HepG2 (cell line): Measurements from ENCODE around the gene CAPN11. TPM values are rescaled to one million over a fixed set of nuclear protein-coding genes. Genes with fewer than 3 reads are reported as not detected.

Experiments
- DRAP1 ChIP-seq: IDR thresholded peaks from 2 replicates; pipeline ENCODE4 v1.6.1; 2016; ENCODE audit warnings: missing genetic modification reagents, missing compliant biosample characterization
- FOXO4 ChIP-seq: sonication (generic); formaldehyde crosslinking; conservative IDR thresholded peaks from 2 replicates; pipeline ENCODE4 v1.8.1; 2023; ENCODE audit warnings: missing genetic modification reagents
- FOXP1 ChIP-seq, 2 experiments: fragments of 450-650 bp in 1 of 2; IDR thresholded peaks; 2 replicates each; pipeline ENCODE4 v1.6.1; 2017 to 2018; ENCODE audit warnings: antibody characterized with exemption in 1 of 2
- HNRNPUL1 ChIP-seq: fragments of 200-400 bp; formaldehyde crosslinking; IDR thresholded peaks from 2 replicates; pipeline ENCODE4 v1.6.1; 2017; ENCODE audit warnings: low read depth, mild to moderate bottlenecking, low read length, moderate library complexity
- KDM4B ChIP-seq: sonication (generic); formaldehyde crosslinking; IDR thresholded peaks from 2 replicates; pipeline ENCODE4 v1.4.0; 2020; ENCODE audit warnings: missing genetic modification reagents
- KLF12 ChIP-seq: sonication (generic); formaldehyde crosslinking; IDR thresholded peaks from 2 replicates; pipeline ENCODE4 v1.4.0; 2020; ENCODE audit warnings: missing genetic modification reagents, borderline replicate concordance
- NCOA1 ChIP-seq: sonication (generic); formaldehyde crosslinking; IDR thresholded peaks from 2 replicates; pipeline ENCODE4 v1.9.0; 2021; ENCODE audit warnings: missing genetic modification reagents
- NCOA2 ChIP-seq: sonication (generic); formaldehyde crosslinking; IDR thresholded peaks from 2 replicates; pipeline ENCODE4 v1.8.0; 2022; ENCODE audit warnings: inconsistent platforms
- NFIB ChIP-seq: sonication (generic); formaldehyde crosslinking; IDR thresholded peaks from 2 replicates; pipeline ENCODE4 v1.9.0; 2021; ENCODE audit warnings: missing genetic modification reagents, mild to moderate bottlenecking, borderline replicate concordance
- THAP11 ChIP-seq: IDR thresholded peaks from 2 replicates; pipeline ENCODE4 v1.6.1; 2016; ENCODE audit warnings: missing biosample characterization, missing genetic modification reagents
- XBP1 ChIP-seq: sonication (generic); formaldehyde crosslinking; IDR thresholded peaks from 2 replicates; pipeline ENCODE4 v1.5.0; 2020; ENCODE audit warnings: missing genetic modification reagents
- ZBTB40 ChIP-seq, 2 experiments: fragments of 450-650 bp in 1 of 2; sonication (generic) in 1 of 2; formaldehyde crosslinking in 1 of 2; IDR thresholded peaks; 2 replicates each; pipeline versions ENCODE4 v1.6.1 to v1.8.0; 2016 to 2022; ENCODE audit warnings: antibody characterized with exemption in 1 of 2, mild to moderate bottlenecking in 1 of 2, missing genetic modification reagents in 1 of 2
- ZFP62 ChIP-seq: sonication (generic); formaldehyde crosslinking; IDR thresholded peaks from 2 replicates; pipeline ENCODE4 v1.4.0; 2020; ENCODE audit warnings: missing genetic modification reagents
- ZNF160 ChIP-seq: sonication (generic); formaldehyde crosslinking; IDR thresholded peaks from 2 replicates; pipeline ENCODE4 v1.8.0; 2022; ENCODE audit warnings: mild to moderate bottlenecking, inconsistent platforms, missing genetic modification reagents
- ZNF33A ChIP-seq: sonication (generic); formaldehyde crosslinking; IDR thresholded peaks from 2 replicates; pipeline ENCODE4 v1.5.1; 2020; ENCODE audit warnings: missing genetic modification reagents, mild to moderate bottlenecking, moderate library complexity, borderline replicate concordance
- ZNF639 ChIP-seq: conservative IDR thresholded peaks from 2 replicates; pipeline ENCODE4 v1.6.1; 2018; ENCODE audit warnings: missing genetic modification reagents
- ZNF878 ChIP-seq: sonication (generic); formaldehyde crosslinking; IDR thresholded peaks from 2 replicates; pipeline ENCODE4 v1.8.1; 2023; ENCODE audit warnings: mild to moderate bottlenecking, missing genetic modification reagents, moderate library complexity
- polyA plus RNA-seq, 8 experiments: library from polyadenylated mRNA; depleted of rRNA in 3 of 8; stranded (reverse) in 7 of 8; unstranded in 1 of 8; fragments of >200 nt; fragmentation: Illumina TruSeq in 4 of 8; extraction: Trizol in 4 of 8; gene quantifications; 2 replicates each; pipeline versions ENCODE4 v1.2.1 to v1.2.3, GENCODE V29; 2011 to 2016; ENCODE audit warnings: low read depth in 4 of 8, missing spikeins in 1 of 8, mixed read lengths in 1 of 8; ENCODE audit not compliant: insufficient read depth in 1 of 8
- total RNA-seq, 5 experiments: library from RNA; depleted of rRNA; stranded (reverse); fragments of >200 nt; fragmentation: Illumina TruSeq; extraction: Trizol; gene quantifications; 2 replicates each; pipeline ENCODE4 v1.2.3, GENCODE V29; 2016; ENCODE audit warnings: low read depth in 1 of 5

CAPN11 gene
- total and polyA plus RNA-seq, 2 of the 13 experiments (the other 11 are each of a cell fraction or from before 2014, with no cell fraction given) = 0.07 to 0.11 TPM

- TF ChIP-seq NCOA2 (CRISPR knock-in tag) (0 out of 2 replicates have a peak, but pooled peaks have one; percentile 21), XBP1 (CRISPR knock-in tag) (no peak), ZNF33A (CRISPR knock-in tag) (no peak), DRAP1 (no peak), THAP11 (CRISPR knock-in tag) (peak; percentile 61; the same call in 1 of the 2 replicates), FOXO4 (CRISPR knock-in tag) (no peak), NFIB (CRISPR knock-in tag) (no peak), ZNF639 (CRISPR knock-in tag) (no peak; the same call in 1 of the 2 replicates), NCOA1 (CRISPR knock-in tag) (no peak), ZNF878 (CRISPR knock-in tag) (no peak), ZBTB40 (IDR thresholded peaks at IDR 0.05) (no peak), ZBTB40 (CRISPR knock-in tag; IDR thresholded peaks at IDR 0.05) (peak; percentile 51; the same call in 1 of the 2 replicates), KDM4B (no peak), HNRNPUL1 (no peak), FOXP1 (IDR thresholded peaks at IDR 0.05) (no peak), FOXP1 (CRISPR knock-in tag; IDR thresholded peaks at IDR 0.05) (no peak), ZFP62 (CRISPR knock-in tag) (no peak), ZNF160 (no peak; the same call in 1 of the 2 replicates), KLF12 (CRISPR knock-in tag) (peak; percentile 89; the same call in 1 of the 2 replicates)
These were observed 64.9 kb downstream of the CAPN11 start, which contains the start of gene SLC29A1 (continued) for GRCh38 chr6:44223319-44224028.
